ENCODE measurements around the gene CCHCR1.

CCHCR1 gene

DNA sequence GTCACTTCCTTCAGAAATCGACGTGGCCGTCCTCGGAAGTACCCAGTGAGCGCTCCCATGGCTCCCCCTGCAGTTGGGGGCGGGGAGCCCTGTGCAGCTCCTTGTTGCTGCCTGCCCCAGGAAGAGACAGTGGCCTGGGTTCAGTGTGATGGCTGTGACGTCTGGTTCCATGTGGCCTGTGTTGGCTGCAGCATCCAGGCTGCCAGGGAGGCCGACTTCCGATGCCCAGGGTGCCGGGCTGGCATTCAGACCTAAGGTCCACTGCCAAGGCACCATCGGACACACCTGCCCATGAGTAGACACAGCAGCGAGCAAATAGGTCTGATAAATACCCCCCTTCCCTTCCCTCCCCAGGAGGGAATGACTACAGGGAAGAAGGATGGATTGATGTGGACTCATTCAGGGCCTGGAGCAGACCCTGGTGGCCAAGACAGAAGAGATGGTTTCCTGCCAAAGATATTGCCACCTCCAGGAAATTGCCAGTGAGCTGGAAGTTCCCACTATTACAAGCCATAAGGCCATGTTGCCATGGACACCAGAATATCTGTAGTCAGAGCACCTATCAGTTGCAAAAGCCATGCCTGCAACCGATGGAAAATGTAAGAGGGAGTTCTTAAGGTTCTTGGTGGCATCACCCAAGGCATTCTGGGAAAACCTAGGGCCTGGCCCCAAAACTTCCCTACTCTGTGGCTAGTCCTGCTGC is 5.0 kb upstream of the CCHCR1 start:
- no peak for DNase-seq (ENCODE audit: low read depth)

DNA sequence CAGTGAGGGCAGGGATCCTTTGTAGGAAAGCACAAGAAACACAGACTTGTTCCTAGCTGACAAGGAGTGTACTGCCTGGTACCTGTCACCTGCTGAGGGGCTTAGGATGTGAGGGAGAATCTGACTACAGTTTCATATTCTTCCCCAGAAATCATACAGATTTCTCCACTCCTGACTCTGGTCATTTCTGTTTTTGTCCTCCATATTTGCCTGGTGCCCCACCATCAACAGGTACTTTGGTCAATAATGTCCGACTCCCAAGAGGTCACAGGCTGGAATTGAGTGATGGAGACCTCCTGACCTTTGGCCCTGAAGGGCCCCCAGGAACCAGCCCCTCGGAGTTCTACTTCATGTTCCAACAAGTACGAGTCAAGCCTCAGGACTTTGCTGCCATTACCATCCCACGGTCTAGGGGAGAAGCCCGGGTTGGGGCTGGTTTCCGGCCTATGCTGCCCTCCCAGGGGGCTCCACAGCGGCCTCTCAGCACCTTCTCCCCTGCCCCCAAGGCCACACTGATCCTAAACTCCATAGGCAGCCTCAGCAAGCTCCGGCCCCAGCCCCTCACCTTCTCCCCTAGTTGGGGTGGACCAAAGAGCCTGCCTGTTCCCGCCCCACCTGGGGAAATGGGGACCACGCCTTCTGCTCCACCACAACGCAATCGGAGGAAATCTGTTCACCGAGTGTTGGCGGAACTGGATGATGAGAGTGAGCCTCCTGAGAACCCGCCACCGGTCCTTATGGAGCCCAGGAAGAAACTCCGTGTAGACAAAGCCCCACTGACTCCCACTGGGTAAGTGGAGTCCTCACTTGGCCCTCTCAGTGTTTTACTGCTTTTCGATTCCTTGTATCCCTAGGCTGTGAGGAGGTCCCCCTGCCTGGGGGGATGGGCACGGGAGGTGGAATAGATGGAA is 3.9 kb upstream of the CCHCR1 start:
- DNase-seq (ENCODE audit: low read depth): no peak

DNA sequence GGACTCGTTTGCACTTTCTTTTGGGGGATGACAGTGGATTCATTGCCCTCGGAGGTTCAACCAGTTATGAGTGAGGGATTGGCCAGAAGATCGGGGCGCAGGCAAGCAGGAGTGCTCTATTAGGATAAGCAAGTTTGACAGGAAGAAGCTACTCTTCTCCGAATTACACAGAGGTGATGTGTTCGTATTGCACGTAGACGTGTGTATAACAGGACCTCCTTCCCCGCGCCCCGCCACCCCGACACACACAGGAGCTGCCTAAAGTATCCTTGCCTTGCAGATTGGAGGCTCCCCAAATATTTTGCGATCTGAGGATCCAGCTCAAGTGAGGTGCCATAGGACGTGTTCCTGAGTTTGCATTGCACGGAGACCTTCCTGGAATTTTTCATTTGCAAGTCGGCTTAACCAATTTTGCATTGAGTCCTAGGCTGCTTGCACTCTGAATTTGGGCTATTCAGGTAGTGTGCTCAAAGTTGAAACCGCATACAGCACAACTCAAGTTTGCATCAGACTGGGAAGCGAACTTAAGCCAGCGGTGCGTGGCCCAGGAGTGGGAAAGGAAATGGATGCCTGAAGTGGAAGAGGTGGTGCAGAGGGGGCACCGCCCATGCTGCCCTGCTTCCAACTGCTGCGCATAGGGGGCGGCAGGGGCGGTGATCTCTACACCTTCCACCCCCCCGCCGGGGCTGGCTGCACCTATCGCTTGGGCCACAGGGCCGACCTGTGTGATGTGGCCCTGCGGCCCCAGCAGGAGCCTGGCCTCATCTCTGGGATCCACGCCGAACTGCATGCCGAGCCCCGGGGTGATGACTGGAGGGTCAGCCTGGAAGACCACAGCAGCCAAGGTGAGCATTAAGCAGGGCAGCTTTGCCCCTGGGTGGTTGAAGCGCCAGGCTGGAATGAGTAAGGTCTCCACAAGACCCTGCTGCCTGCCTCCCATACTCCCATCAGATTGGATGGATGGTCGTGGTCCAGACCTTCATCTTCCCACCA is 1.6 kb upstream of the CCHCR1 start:
- DNase-seq (ENCODE audit: low read depth): no peak

DNA sequence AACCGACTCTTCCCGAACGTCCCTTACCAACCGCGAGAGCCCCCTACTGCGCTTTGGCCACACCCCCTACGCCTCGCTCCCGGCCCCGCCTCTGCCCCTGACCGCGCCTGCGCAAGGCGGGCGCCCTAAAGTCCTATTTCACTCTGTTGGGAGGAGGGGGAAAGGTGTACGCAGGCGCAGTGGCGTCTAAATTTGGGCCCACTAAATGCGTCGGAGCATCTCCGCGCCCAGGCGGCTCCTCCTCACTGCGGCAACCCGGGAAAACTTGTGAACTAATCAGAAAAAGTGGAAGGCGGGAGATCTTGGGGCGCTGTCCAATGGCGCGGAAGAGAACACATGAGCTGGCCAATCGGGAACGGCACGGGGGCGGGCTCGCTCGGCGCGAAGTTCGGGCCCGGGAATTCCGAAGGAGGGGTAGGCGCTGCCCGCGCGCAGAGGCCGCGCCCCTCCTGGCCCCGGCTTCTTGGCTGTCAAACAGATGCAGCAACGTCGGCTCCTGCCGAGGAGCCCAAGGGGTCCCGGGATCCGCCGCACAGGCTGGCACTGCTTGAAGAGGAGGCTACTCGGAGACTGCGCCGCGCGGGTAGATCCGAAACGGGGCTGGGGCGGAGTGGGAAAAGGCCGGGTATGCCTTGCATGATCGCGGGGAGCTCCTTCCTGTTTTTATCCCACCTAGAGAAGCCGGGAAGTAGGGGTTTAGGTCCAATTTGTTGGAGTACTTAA is 699 bp upstream of the CCHCR1 start, which contains the start of gene TCF19:
Gene TCF19, plus strand, starts transcription at position 450 of the 723 bp plus-strand sequence. CDS start 881 bp downstream, outside the sequence.
- peak; percentile 99 for DNase-seq (ENCODE audit: low read depth)

DNA sequence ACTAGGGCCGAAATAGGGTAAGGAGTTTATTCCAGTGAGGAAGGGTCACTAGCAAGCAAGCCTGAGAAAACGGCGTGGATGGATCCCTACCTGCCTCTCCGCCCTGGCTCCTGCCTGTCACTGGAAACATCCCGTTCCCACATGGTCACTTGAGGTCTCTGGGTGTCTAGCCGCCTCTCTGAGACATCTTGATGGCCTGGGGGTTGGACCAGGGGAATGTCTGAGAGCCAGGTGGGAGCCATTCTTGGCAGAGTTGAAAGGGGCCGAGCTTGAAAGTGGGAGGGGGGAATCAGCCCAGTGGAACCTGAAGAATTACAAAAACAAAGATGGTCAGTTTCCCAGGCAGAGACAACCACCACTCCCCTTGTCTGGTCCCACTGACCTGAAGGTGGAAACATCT is 961 bp downstream of the CCHCR1 start:
- DNase-seq (ENCODE audit: low read depth): no peak

DNA sequence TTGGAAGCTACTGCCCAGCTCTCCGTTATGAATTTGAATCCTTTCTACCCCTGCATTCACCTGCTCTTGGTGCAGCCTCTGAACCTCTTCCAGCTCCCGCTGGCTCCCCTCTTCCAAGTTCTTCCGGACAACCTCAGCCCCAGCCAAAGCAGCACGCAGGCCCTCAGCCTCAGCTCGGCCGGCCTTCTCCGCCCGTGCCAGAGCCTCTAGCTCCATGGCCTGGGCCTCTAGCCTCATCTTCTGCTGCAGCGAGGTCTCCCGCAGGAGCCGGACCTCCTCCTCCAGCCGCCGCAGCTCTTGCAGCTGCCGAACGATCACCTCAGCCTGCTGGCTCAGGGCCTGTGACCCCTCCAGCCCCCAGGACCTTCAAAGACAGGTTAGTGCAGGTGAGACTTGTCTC is 3.2 kb downstream of the CCHCR1 start:
- no peak for DNase-seq (ENCODE audit: low read depth)

DNA sequence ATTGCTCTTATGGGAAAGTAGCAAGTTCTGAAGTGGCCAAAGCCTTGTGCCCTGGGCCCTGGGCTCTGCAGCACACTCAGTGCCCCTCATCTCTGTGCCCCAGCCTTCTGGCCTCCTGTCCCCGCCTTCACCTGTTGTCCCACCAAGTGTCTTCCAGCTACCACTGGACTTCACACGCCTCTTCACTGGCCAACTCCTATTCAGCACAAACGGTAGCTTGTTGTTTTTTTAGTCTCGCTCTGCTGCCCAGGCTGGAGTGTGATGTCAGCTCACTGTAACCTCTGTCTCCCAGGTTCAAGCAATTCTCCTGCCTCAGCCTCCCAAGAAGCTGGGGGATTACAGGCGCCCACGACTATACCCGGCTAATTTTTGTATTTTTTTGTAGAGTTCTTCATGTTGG is 4.8 kb downstream of the CCHCR1 start:
- DNase-seq (ENCODE audit: low read depth): no peak

DNA sequence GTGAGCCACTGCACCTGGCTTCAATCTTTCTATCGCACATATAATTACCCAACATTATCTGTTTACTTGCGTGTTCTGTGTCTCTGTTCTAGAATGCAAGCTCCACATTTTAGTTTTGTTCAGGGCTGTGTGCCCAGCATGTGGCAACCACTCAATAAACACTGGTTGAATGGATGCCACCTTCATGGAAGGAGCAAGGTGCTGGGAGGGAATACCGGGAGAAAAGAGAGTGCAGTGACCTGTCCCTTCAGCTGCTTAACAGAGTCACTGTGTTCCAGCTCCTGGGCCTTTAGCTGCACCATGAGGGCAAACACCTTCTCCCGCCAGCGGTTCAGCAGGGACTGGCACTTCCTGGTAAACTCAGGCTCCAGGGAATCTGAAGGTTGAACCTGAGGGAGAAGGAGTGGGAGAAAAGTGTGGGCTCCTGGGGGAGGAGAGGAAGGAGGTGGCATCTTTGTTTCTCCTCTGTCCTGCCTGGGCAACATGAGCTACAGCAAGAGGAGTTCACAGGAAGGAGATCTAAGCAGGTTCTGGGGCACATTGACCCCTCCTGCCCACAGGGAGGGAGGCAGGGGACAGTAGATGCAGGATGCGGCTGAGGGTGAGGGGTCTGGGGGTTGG is 7.7 kb downstream of the CCHCR1 start:
- DNase-seq (ENCODE audit: low read depth): no peak

DNA sequence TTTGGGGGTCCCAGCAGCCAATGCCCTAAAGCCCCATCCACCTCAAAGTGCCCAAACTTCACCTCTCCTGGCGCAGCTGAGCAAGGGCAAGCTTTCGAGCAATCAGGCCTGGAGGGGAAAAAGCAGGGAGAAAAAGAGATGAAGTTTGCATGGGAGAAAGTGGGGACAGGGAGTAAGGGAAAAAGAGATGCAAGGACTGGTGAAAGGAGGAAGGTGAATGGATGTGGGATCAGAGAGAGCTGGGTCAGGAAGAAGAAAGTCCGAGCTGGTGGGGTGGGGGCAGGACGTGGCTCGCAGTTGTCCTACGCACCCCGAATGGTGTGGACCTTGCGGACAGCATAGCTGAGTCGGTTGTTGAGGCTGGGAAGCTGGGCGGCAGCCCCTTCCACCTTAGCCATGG is 12.2 kb downstream of the CCHCR1 start:
- DNase-seq (ENCODE audit: low read depth): no peak

DNA sequence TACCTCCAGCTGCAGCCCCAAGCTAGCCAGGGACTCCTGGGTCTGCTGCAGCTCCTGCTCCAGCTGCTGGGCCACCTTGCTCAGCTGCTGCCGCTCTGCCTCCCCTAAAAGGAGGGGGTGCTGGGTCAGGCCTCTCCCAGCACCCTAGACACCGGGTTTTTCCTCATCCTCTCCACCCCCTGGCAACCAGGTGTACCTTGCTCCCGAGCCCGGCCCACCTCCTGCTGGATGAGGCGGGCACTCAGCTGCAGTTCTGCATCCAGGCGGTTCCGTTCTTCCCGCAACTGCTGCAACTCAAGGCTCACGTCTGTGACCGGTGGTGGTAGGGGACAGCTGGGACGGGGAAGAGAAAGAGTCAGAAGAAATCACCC is 12.6 kb downstream of the CCHCR1 start:
- DNase-seq (ENCODE audit: low read depth): no peak

DNA sequence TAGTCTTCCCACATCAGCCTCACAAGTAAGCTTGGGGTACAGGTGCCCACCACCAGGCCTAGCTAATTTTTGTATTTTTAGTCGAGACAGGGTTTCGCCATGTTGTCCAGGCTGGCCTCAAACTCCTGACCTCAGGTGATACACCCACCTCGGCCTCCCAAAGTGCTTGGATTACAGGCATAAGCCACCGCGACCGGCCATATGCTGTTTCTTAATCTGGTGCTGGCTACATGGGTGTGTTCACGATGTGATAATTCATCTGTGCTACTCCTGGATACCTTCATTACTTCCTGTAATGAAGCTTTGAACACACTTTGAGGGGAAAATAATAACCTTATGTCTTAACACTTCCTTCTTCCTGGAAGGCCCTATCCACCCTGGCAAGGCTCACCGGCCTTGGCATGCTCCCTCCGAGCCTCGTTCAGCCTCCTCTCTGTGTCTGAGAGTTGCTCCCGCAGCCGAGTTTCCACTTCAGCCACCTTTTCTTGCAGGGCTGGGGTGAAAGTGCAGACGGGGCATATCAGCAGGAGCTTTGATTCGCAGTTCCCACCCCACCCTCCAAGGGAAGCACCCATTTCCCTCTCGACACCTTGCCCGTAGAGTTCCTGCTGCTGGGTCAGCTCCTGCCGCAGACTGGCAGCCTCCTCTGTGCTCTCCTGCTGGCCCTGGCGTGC is 13.2 kb downstream of the CCHCR1 start:
- no peak for DNase-seq (ENCODE audit: low read depth)

DNA sequence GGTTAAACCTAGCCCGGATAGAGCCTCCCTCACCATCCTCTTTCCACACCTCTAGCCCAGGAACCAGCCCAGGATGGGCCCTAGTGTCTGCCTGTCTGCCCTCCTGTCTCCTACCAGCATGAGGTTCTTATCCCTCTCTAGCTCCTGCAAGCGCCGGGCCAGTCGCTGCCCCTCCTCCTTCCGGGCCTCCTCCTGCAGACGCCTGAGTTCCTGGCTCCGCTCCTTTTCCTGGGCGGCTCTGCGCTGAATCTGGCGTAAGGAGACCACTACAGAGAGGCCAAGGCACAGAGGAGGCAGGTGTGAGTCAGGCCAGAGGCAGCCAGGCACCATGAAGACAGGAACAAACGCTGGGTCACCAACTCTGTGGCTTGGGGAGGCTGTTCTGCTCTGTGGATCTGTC is 14.5 kb downstream of the CCHCR1 start:
- DNase-seq (ENCODE audit: low read depth): no peak

DNA sequence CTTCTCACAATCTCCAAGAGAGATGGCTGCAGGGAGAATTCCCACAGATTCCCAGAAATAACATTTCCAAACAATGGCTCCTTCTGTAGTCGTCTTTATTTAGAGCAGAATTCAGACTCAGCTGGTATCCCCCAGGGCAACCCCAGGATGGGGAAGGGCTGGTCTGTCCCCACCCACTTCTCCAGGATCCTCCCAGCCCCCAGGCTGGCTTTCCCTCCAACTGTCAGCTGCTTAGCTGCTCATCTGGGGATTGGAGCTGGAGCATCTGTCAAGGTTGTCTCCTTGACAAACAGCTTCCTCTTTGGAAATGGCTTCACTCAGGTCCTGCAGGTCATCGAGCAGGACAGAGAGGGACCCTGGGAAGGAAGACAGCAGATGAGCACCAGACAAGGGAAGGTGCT is 15.2 kb downstream of the CCHCR1 start:
- no peak for DNase-seq (ENCODE audit: low read depth)

DNA sequence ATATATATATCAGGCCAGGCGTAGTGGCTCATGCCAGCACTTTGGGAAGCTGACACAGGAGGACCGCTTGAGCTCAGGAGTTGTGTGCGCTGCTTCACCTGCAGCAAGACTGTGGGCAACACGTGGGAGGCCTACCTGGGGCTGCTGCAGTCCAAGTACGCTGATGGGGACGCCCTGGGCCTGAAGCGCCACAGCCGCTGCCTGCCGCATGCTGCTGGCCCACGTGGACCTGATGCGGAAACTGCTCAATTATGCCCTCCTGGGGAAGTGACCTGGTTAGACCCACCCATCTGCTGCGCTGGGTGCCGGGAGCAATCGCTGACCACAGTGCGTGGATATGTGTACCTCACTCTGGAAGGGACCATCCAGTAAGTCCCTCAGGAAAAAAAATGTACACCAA is 17.0 kb downstream of the CCHCR1 start:
- no peak for DNase-seq (ENCODE audit: low read depth)

DNA sequence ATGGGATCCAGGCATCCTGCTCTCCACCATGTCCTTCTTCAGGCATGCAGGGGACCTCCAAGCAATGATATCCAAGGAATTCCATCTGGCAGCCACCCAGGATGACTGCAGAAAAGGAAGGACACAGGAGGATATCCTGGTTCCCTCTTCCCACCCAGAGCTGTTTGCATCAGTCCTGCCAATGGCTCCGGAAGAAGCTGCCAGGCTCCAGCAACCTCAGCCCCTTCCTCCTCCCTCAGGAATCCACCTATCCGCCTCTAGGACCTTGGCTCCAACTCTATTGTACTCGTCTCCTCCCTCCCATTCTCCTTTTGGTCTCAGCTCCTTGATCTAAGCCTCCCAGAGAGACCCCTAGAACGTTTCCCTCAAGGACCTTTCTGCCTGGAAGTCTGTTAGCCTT is 18.0 kb downstream of the CCHCR1 start:
- DNase-seq (ENCODE audit: low read depth): no peak

DNA sequence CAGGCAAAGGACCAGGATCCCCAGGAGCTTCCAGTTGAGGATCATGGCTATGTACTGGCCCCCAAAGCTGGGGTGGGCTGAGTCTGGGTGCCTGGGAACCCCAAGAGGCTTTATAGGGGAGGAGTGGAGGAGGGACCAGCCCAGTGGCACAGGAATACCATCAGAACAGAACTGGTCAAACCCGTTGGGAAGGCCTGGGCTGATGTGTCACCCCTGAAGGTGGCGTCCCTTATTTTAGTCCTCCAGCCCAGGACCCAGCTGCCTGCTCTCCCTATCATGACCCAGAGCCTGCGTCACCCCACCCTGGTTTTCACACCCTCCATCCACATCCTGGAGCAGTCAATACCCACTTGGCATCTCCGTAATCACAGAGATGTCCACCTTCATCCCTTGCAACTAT is 18.6 kb downstream of the CCHCR1 start, which contains the start of gene PSORS1C2:
Gene PSORS1C2, minus strand, starts transcription at position 85 of the 400 bp plus-strand sequence. Its CDS starts 40 bp downstream, at position 45.
- no peak for DNase-seq (ENCODE audit: low read depth)

DNA sequence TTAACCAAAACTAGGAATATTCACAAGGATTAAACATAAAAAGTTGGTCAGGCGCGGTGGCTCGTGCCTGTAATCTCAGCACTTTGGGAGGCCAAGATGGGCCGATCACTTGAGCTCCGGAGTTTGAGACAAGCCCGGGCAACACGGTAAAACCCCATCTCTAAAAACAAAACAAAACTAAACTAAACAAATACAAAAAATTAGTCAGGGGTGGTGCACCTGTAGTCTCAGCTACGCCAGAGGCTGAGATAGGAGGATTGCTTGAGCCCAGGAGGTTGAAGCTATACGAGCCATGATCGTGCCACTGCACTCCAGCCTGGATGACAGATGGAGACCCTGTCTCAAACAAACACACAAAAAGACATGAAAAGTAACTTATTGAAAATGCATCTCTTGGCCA is 21.9 kb downstream of the CCHCR1 start:
- DNase-seq (ENCODE audit: low read depth): no peak

DNA sequence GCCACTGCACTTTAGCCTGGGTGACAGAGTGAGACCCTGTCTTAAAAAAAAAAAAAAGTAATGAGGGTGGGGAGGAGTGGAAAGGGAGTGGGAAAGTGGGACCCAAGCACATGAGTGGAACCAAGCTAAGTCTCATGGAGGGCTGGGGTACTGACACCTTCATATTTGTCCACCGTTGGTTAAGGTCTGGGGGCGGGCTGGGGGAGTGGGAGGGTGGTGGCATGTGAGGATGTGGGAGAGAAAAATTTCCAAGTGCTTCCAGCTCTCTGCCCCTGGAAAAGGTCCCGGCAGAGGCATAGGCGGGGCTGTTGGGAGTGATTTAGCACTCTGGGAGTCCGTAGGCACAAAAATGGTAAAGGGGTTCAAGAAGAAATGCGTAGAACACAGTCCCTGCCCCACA is 24.8 kb downstream of the CCHCR1 start:
- no peak for DNase-seq (ENCODE audit: low read depth)

DNA sequence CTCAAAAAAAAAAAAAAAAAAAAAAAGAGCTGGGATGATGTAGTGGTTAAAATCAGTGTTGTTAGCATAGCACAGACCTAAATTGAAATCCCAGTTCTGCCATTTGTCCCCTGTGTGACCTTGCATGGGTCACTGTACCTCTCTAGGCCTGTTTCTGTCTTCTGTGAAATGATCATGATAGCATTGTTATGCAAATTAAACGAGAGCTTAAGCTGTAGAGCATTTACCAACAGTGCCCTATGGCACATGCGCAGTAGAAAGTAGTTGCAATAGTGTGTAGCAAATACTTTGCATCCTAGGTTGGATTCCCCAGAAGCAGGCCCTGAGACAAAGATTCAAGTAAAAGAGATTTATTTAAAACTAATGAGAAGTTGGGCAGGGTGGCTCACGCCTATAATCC is 26.0 kb downstream of the CCHCR1 start:
- no peak for DNase-seq (ENCODE audit: low read depth)

DNA sequence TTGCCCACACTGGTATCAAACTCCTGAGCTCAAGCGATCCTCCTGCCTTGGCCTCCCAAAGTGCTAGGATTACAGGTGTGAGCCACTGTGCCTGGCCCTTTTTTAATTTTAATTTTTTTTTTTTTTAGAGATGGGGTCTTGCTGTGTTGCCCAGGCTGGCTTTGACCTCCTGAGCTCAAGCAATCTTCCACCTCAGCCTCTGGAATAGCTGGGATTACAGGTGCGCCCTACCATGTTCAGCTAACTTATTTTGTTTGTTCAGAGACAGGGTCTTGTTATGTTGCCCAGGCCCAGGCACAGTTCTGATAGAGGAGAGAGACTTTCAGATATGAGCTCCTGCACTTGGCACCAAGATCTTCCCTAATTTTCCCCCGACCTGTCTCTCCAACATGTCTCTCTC is 26.9 kb downstream of the CCHCR1 start:
- no peak for DNase-seq (ENCODE audit: low read depth)

Data from T follicular helper cell (primary cell).